K562 (cell line): Measurements from ENCODE around the gene ZNF358. TPM values are rescaled to one million over a fixed set of nuclear protein-coding genes. Genes with fewer than 3 reads are reported as not detected.

ENCODE experiments used
- ATAC-seq: fragments of 200-7000 bp; cut with Tn5 transposase; 3 replicates; pipeline ENCODE4 v1.9.1; 2020; ENCODE audit warnings: moderate library complexity
- BruUV-seq: library from RNA; stranded (reverse); fragments of 400-500 nt; replicated peaks from 2 replicates; lab custom pipeline; 2021; lab: Mats Ljungman, UMichigan
- CTCF ChIA-PET: fragments of 300-600 bp; formaldehyde crosslinking; extraction: SDS; loops from one replicate; lab custom pipeline; 2021; ENCODE audit warnings: low intra/inter-chr PET ratio; lab: Yijun Ruan, JAX
- POLR2A ChIA-PET: fragments of 300-600, 350-650 bp; sonication (Branson Sonifier 250); formaldehyde crosslinking; extraction: SDS; loops from one replicate; lab custom pipeline; 2021; ENCODE audit warnings: antibody characterized with exemption, inconsistent platforms; lab: Yijun Ruan, JAX
- DNase-seq, 4 experiments: peaks; one replicate each; pipeline versions ENCODE4 v3.0.0 to v3.0.0-alpha.2; 2011 to 2018; ENCODE audit warnings: low spot score in 3 of 4, mixed read lengths in 3 of 4; ENCODE audit errors: extremely low read depth in 1 of 4
- FAIRE-seq: peaks from 2 replicates; lab custom pipeline; 2011; peaks lifted over from hg19 to GRCh38; lab: Jason Lieb, UNC
- H2AFZ ChIP-seq: 2 replicates; pipeline ENCODE4 v1.6.0; 2011; ENCODE audit warnings: low read depth, low read length, control low read depth, inconsistent platforms
- H3K27ac ChIP-seq: fragments of 200-600 bp; 3 replicates; pipeline ENCODE4 v1.8.0; 2011; ENCODE audit warnings: low read depth, mild to moderate bottlenecking, control low read depth, inconsistent platforms, low read length, moderate library complexity, mixed read lengths; ENCODE audit errors: extremely low read depth
- H3K27me3 ChIP-seq, 2 experiments: fragments of 300-600 bp in 1 of 2; 2 replicates in 1 of 2; 3 replicates in 1 of 2; pipeline versions ENCODE4 v1.6.0 to v1.8.0; 2011; ENCODE audit warnings: inconsistent platforms in 2 of 2, low read length in 2 of 2, mild to moderate bottlenecking in 1 of 2, mixed read lengths in 1 of 2, moderate library complexity in 1 of 2; ENCODE audit not compliant: control insufficient read depth in 2 of 2, insufficient read depth in 2 of 2
- H3K36me3 ChIP-seq: fragments of 300-600 bp; 3 replicates; pipeline ENCODE4 v1.8.0; 2011; ENCODE audit warnings: mild to moderate bottlenecking, low read length, inconsistent platforms; ENCODE audit not compliant: control insufficient read depth, insufficient read depth
- H3K4me1 ChIP-seq, 2 experiments: fragments of 200-600 bp in 1 of 2; replicated peaks in 1 of 2; 2 replicates in 1 of 2; 3 replicates in 1 of 2; pipeline versions ENCODE4 v1.5.1 to v1.8.0; 2011; ENCODE audit warnings: inconsistent platforms in 2 of 2, low read length in 2 of 2, mild to moderate bottlenecking in 1 of 2, mixed read lengths in 1 of 2, moderate library complexity in 1 of 2; ENCODE audit not compliant: control insufficient read depth in 2 of 2, insufficient read depth in 2 of 2
- H3K4me2 ChIP-seq: 2 replicates; pipeline ENCODE4 v1.6.1; 2011; ENCODE audit warnings: low read length, control low read depth, inconsistent platforms, mixed read lengths; ENCODE audit not compliant: insufficient read depth
- H3K4me3 ChIP-seq: fragments of 200-600 bp; sonication (generic), shearing (Covaris generic); 2 replicates; pipeline ENCODE4 v1.5.1; 2016; ENCODE audit warnings: control low read depth, inconsistent platforms
- H3K79me2 ChIP-seq: fragments of 200-600 bp; 3 replicates; pipeline ENCODE4 v1.8.0; 2011; ENCODE audit warnings: low read length, inconsistent platforms; ENCODE audit not compliant: control insufficient read depth, insufficient read depth
- H3K9ac ChIP-seq, 2 experiments: 2 replicates each; pipeline versions ENCODE4 v1.6.0 to v1.6.1; 2011; ENCODE audit warnings: low read depth in 2 of 2, low read length in 2 of 2, control low read depth in 1 of 2, inconsistent platforms in 1 of 2, mild to moderate bottlenecking in 1 of 2, mixed read lengths in 1 of 2; ENCODE audit not compliant: insufficient read depth in 1 of 2
- H3K9me1 ChIP-seq: one replicate; pipeline ENCODE4 v1.6.0; 2011; ENCODE audit warnings: inconsistent platforms, mild to moderate bottlenecking, low read length, moderate library complexity; ENCODE audit not compliant: control insufficient read depth, insufficient read depth
- H3K9me3 ChIP-seq: replicated peaks from 2 replicates; pipeline ENCODE4 v1.5.1; 2011; ENCODE audit warnings: low read depth, low read length, inconsistent platforms; ENCODE audit not compliant: control insufficient read depth, insufficient read depth
- H4K20me1 ChIP-seq: replicated peaks from 2 replicates; pipeline ENCODE4 v1.6.1; 2011; ENCODE audit warnings: low read length, inconsistent platforms, mixed read lengths; ENCODE audit not compliant: control insufficient read depth, insufficient read depth
- HMBOX1 ChIP-seq: sonication (generic); IDR thresholded peaks from 2 replicates; pipeline ENCODE4 v1.6.1; 2016
- ZNF407 ChIP-seq: fragments of 450-650 bp; IDR thresholded peaks from 2 replicates; pipeline ENCODE4 v1.6.1; 2016; ENCODE audit warnings: low read depth
- WGBS: fragments of 100-300 bp; shearing (Covaris generic); methylation state at CpG from one replicate; pipeline ENCODE4 v1.1.6; 2016; ENCODE audit warnings: low coverage, mixed read lengths; ENCODE audit not compliant: insufficient coverage; ENCODE audit errors: missing lambda C conversion rate; 5-methylcytosine and 5-hydroxymethylcytosine counted together
- in situ Hi-C: fragments of 300-500 bp; cut with MboI; formaldehyde crosslinking; loops from 4 replicates; pipeline ENCODE4 v1.15.0; 2018; ENCODE audit warnings: inconsistent platforms, mixed read lengths
- intact Hi-C: fragments of 100-400 bp; cut with micrococcal nuclease; formaldehyde crosslinking; loops from 2 replicates; pipeline ENCODE4 v1.14.2; 2022
- polyA plus RNA-seq, 8 experiments: library from polyadenylated mRNA; depleted of rRNA in 4 of 8; stranded (reverse) in 5 of 8; unstranded in 3 of 8; fragments of >200 nt; fragmentation: Nextera tagmentation in 2 of 8; fragmentation: Illumina TruSeq in 1 of 8; extraction: Ambion mirVana in 2 of 8; extraction: Trizol in 1 of 8; gene quantifications; 2 replicates each; pipeline versions ENCODE4 v1.2.1 to v1.2.3, GENCODE V29; 2011 to 2014; ENCODE audit warnings: inconsistent platforms in 1 of 8, missing spikeins in 1 of 8
- total RNA-seq, 7 experiments: library from RNA; depleted of rRNA in 6 of 7; stranded (reverse); fragments of >200 nt in 6 of 7; fragmentation: Illumina TruSeq in 2 of 7; extraction: Trizol in 2 of 7; gene quantifications; 2 replicates each; pipeline versions ENCODE4 v1.2.1 to v1.2.3, GENCODE V29; 2011 to 2021; ENCODE audit warnings: low replicate concordance in 1 of 7

ZNF358 gene
- total and polyA plus RNA-seq, 9 of the 15 experiments (the other 6 are each of a cell fraction or from before 2014, with no cell fraction given) = 0.04 to 17.2 (median 4.9) TPM

- BruUV-seq = no TSS peak
- no peaks in the 10 kb centered on the region for H3K9me1 ChIP-seq
- no peak overlapping the region for H3K9ac ChIP-seq
- no peaks in the 10 kb centered on the region for H3K79me2 ChIP-seq
- no peaks in the 10 kb centered on the region for H3K36me3 ChIP-seq
- WGBS = 92% methylated on average over 28 of the region's 36 CpGs
- DNase-seq = no peak
- ChIA-PET POLR2A (no interaction called here), CTCF (no interaction called here)
- intact Hi-C loops = no loop called here
- no peak for TF ChIP-seq ZNF407
- no peak for TF ChIP-seq HMBOX1
- H2AFZ ChIP-seq = no peak overlapping the region
- no peak for FAIRE-seq
- 0 out of 2 replicates have a peak, but pooled peaks cover 3% of the 10 kb centered on the region for H3K9me3 ChIP-seq
- in situ Hi-C loops = no loop called here
- peaks cover 2 to 30% of the 10 kb centered on the region in 2 experiments; a peak in 3 of 5 replicates for H3K4me1 ChIP-seq
- no peak overlapping the region for H3K27ac ChIP-seq
- no peaks in the 10 kb centered on the region for H4K20me1 ChIP-seq
- ATAC-seq = no peak
- H3K4me3 ChIP-seq = no peak overlapping the region
- no peaks in the 10 kb centered on the region for H3K27me3 ChIP-seq
- H3K4me2 ChIP-seq = no peak overlapping the region
These were observed 33.7 kb downstream of the ZNF358 start for GRCh38 chr19:7549429-7550148.
